Measurements from ENCODE around the gene NSUN6.

- no peak for TF ChIP-seq EZH2 (IDR thresholded peaks at IDR 0.05)
- no peak for TF ChIP-seq POLR2AphosphoS5 (IDR thresholded peaks at IDR 0.05; ENCODE audit: borderline replicate concordance, low read depth, low read length)
- TF ChIP-seq FOXP2 (optimal IDR thresholded peaks at IDR 0.05; ENCODE audit: control extremely low read depth, extremely low read length, insufficient read depth), result no peak
These were observed 52.0 kb downstream of the NSUN6 start for GRCh38 chr10:18599392-18599791.
